Measurements from ENCODE around the gene GRP.
"Not testable (repeated sequence)": the region's sequence is repeated elsewhere in the genome, so short reads cannot be mapped to it uniquely, and the experiment has no call there.

GRP gene

GRCh38 chr18:59229701-59230443 is 9.9 kb downstream of the GRP start:
- no peak for DNase-seq

- no peak for DNase-seq
Observed at GRCh38 chr18:59231114-59231513, 11.2 kb downstream of the GRP start.

- DNase-seq: no peak
Observed at GRCh38 chr18:59231877-59232276, 11.9 kb downstream of the GRP start.

- no peak for DNase-seq
Observed at GRCh38 chr18:59232309-59233016, 12.5 kb downstream of the GRP start.

GRCh38 chr18:59233017-59233410 is 13.1 kb downstream of the GRP start:
- DNase-seq: no peak

GRCh38 chr18:59238385-59238784 is 18.4 kb downstream of the GRP start:
- no peak for DNase-seq

- no peak for DNase-seq
Observed at GRCh38 chr18:59239642-59240041, 19.7 kb downstream of the GRP start.

- DNase-seq: no peak
Observed at GRCh38 chr18:59242906-59243305, 22.9 kb downstream of the GRP start.

GRCh38 chr18:59246796-59247195 is 26.8 kb downstream of the GRP start:
- no peak for DNase-seq

- no peak for DNase-seq
Observed at GRCh38 chr18:59249199-59249774, 29.3 kb downstream of the GRP start.

- DNase-seq: not testable (repeated sequence)
Observed at GRCh38 chr18:59255491-59255890, 35.5 kb downstream of the GRP start.

- DNase-seq: not testable (repeated sequence)
Observed at GRCh38 chr18:59261842-59262241, 41.9 kb downstream of the GRP start.

- DNase-seq: not testable (repeated sequence)
Observed at GRCh38 chr18:59262243-59262642, 42.3 kb downstream of the GRP start.

GRCh38 chr18:59263661-59264060 is 43.7 kb downstream of the GRP start:
- DNase-seq: no peak

- DNase-seq: no peak
Observed at GRCh38 chr18:59264121-59264571, 44.2 kb downstream of the GRP start.

- DNase-seq: no peak
Observed at GRCh38 chr18:59264651-59265245, 44.8 kb downstream of the GRP start.

- no peak for DNase-seq
Observed at GRCh38 chr18:59265246-59265973, 45.5 kb downstream of the GRP start.

GRCh38 chr18:59265974-59266369 is 46.0 kb downstream of the GRP start:
- DNase-seq: no peak

- DNase-seq: no peak
Observed at GRCh38 chr18:59266459-59266858, 46.5 kb downstream of the GRP start.

- no peak for DNase-seq
Observed at GRCh38 chr18:59266886-59267502, 47.0 kb downstream of the GRP start.

GRCh38 chr18:59267503-59268126 is 47.7 kb downstream of the GRP start:
- no peak for DNase-seq

- no peak for DNase-seq
Observed at GRCh38 chr18:59268127-59268720, 48.3 kb downstream of the GRP start.

Data from bone marrow (tissue), 2 donors.